H1 (cell line): Measurements from ENCODE around the gene TMEM139. TPM values are rescaled to one million over a fixed set of nuclear protein-coding genes. Genes with fewer than 3 reads are reported as not detected.

Experiments used
- CTCF ChIA-PET: fragments of 300-600 bp; sonication (Branson Sonifier 250); formaldehyde crosslinking; loops from one replicate; lab custom pipeline; 2021; ENCODE audit not compliant: partially characterized antibody; lab: Charles Lee
- POLR2A ChIA-PET: fragments of 300-600 bp; sonication (Branson Sonifier 250); formaldehyde crosslinking; loops from one replicate; lab custom pipeline; 2021; ENCODE audit warnings: inconsistent platforms; ENCODE audit not compliant: partially characterized antibody; lab: Charles Lee
- DNase-seq, 2 experiments: peaks; one replicate each; pipeline versions ENCODE4 v3.0.0 to v3.0.0-alpha.2; 2010 to 2022; ENCODE audit warnings: low spot score in 2 of 2, low read depth in 1 of 2, mixed read lengths in 1 of 2
- FAIRE-seq: peaks from 2 replicates; lab custom pipeline; 2011; peaks lifted over from hg19 to GRCh38; lab: Jason Lieb, UNC
- H2AFZ ChIP-seq: 2 replicates; pipeline ENCODE4 v1.8.1; 2012; ENCODE audit warnings: low read length, inconsistent platforms
- H2AK5ac ChIP-seq: 2 replicates; pipeline ENCODE4 v1.6.1; 2013; ENCODE audit warnings: low read depth, low read length
- H2BK120ac ChIP-seq: replicated peaks from 2 replicates; pipeline ENCODE3; 2013; ENCODE audit warnings: low read depth, low read length, inconsistent platforms
- H2BK12ac ChIP-seq: 2 replicates; pipeline ENCODE4 v1.6.1; 2013; ENCODE audit warnings: low read depth, low read length
- H2BK15ac ChIP-seq: 2 replicates; pipeline ENCODE4 v1.6.1; 2013; ENCODE audit warnings: low read length
- H2BK20ac ChIP-seq: 2 replicates; pipeline ENCODE4 v1.6.1; 2013; ENCODE audit warnings: low read length
- H2BK5ac ChIP-seq: 2 replicates; pipeline ENCODE4 v1.6.1; 2013; ENCODE audit warnings: low read depth, low read length
- H3K14ac ChIP-seq: 2 replicates; pipeline ENCODE4 v1.6.1; 2013; ENCODE audit warnings: inconsistent platforms; ENCODE audit not compliant: insufficient read length
- H3K18ac ChIP-seq: 2 replicates; pipeline ENCODE4 v1.6.1; 2013; ENCODE audit warnings: low read length; ENCODE audit errors: extremely low read depth
- H3K23ac ChIP-seq: 2 replicates; pipeline ENCODE4 v1.6.1; 2013; ENCODE audit warnings: inconsistent platforms; ENCODE audit not compliant: insufficient read length
- H3K23me2 ChIP-seq: 2 replicates; pipeline ENCODE4 v1.6.1; 2013; ENCODE audit warnings: low read depth, low read length
- H3K27ac ChIP-seq: 2 replicates; pipeline ENCODE4 v1.6.1; 2011; ENCODE audit warnings: low read depth, low read length, inconsistent platforms
- H3K27me3 ChIP-seq, 4 experiments: replicated peaks in 1 of 4; 1 replicate in 1 of 4; 2 replicates in 3 of 4; pipeline versions ENCODE4 v1.6.1 to v1.8.1; 2011 to 2013; ENCODE audit warnings: low read length in 3 of 4, mild to moderate bottlenecking in 3 of 4, inconsistent platforms in 2 of 4, mixed read lengths in 2 of 4, moderate library complexity in 1 of 4; ENCODE audit not compliant: control insufficient read depth in 3 of 4, insufficient read depth in 3 of 4; ENCODE audit errors: extremely low read depth in 1 of 4
- H3K36me3 ChIP-seq, 4 experiments: 2 replicates each; pipeline versions ENCODE4 v1.6.1 to v1.8.1; 2011 to 2013; ENCODE audit warnings: mild to moderate bottlenecking in 4 of 4, low read length in 3 of 4, moderate library complexity in 2 of 4, control low read depth in 1 of 4, inconsistent platforms in 1 of 4; ENCODE audit not compliant: insufficient read depth in 4 of 4, control insufficient read depth in 2 of 4
- H3K4ac ChIP-seq: replicated peaks from 2 replicates; pipeline ENCODE3; 2013; ENCODE audit warnings: low read length, low read depth, mixed read lengths, inconsistent platforms; ENCODE audit not compliant: insufficient read length
- H3K4me1 ChIP-seq, 4 experiments: replicated peaks in 1 of 4; 1 replicate in 1 of 4; 2 replicates in 3 of 4; pipeline versions ENCODE4 v1.6.1 to v1.8.1; 2011 to 2013; ENCODE audit warnings: low read length in 3 of 4, inconsistent platforms in 2 of 4, mixed read lengths in 1 of 4; ENCODE audit not compliant: insufficient read depth in 4 of 4, control insufficient read depth in 3 of 4
- H3K4me2 ChIP-seq, 2 experiments: 2 replicates each; pipeline versions ENCODE4 v1.6.1 to v1.8.1; 2011 to 2013; ENCODE audit warnings: low read depth in 2 of 2, low read length in 2 of 2, control low read depth in 1 of 2, inconsistent platforms in 1 of 2, mild to moderate bottlenecking in 1 of 2; ENCODE audit not compliant: insufficient read depth in 1 of 2
- H3K4me3 ChIP-seq, 4 experiments: fragments of 200-600, 300-600 bp in 1 of 4; sonication (generic), shearing (Covaris generic), sonication (Bioruptor Twin) in 1 of 4; 2 replicates each; pipeline versions ENCODE4 v1.5.1 to v1.8.1; 2011 to 2016; ENCODE audit warnings: low read length in 4 of 4, low read depth in 3 of 4, control low read depth in 2 of 4, inconsistent platforms in 2 of 4, mild to moderate bottlenecking in 2 of 4, mixed read lengths in 1 of 4, moderate library complexity in 1 of 4; ENCODE audit not compliant: insufficient read depth in 2 of 4; ENCODE audit errors: extremely low read depth in 1 of 4
- H3K56ac ChIP-seq: replicated peaks from 2 replicates; pipeline ENCODE3; 2013; ENCODE audit warnings: low read depth, mild to moderate bottlenecking, mixed read lengths, low read length, inconsistent platforms; ENCODE audit not compliant: insufficient read length
- H3K79me1 ChIP-seq: 2 replicates; pipeline ENCODE4 v1.6.1; 2013; ENCODE audit warnings: low read depth, low read length, control low read depth
- H3K79me2 ChIP-seq, 2 experiments: 2 replicates each; pipeline versions ENCODE4 v1.6.1 to v1.8.1; 2012 to 2013; ENCODE audit warnings: low read length in 2 of 2, mild to moderate bottlenecking in 2 of 2, inconsistent platforms in 1 of 2; ENCODE audit not compliant: insufficient read depth in 2 of 2, control insufficient read depth in 1 of 2
- H3K9ac ChIP-seq, 4 experiments: replicated peaks in 1 of 4; 1 replicate in 1 of 4; 2 replicates in 3 of 4; pipeline versions ENCODE4 v1.6.1 to v1.8.1; 2011 to 2013; ENCODE audit warnings: low read depth in 3 of 4, low read length in 3 of 4, control low read depth in 2 of 4, mild to moderate bottlenecking in 2 of 4, moderate library complexity in 2 of 4, inconsistent platforms in 1 of 4; ENCODE audit errors: extremely low read depth in 1 of 4
- H3K9me3 ChIP-seq, 2 experiments: 2 replicates each; pipeline versions ENCODE4 v1.6.1 to v1.8.1; 2012 to 2013; ENCODE audit warnings: mild to moderate bottlenecking in 2 of 2, moderate library complexity in 2 of 2, control low read depth in 1 of 2, inconsistent platforms in 1 of 2, low read depth in 1 of 2, low read length in 1 of 2, mixed read lengths in 1 of 2; ENCODE audit not compliant: insufficient read depth in 2 of 2
- H4K20me1 ChIP-seq, 2 experiments: replicated peaks in 1 of 2; 2 replicates each; pipeline versions ENCODE3 to v1.8.1; 2011 to 2013; ENCODE audit warnings: inconsistent platforms in 2 of 2, low read length in 2 of 2, mild to moderate bottlenecking in 1 of 2; ENCODE audit not compliant: insufficient read depth in 2 of 2, control insufficient read depth in 1 of 2
- H4K5ac ChIP-seq: 2 replicates; pipeline ENCODE4 v1.6.1; 2013; ENCODE audit warnings: low read length, low read depth, mixed read lengths, inconsistent platforms; ENCODE audit not compliant: insufficient read length
- H4K8ac ChIP-seq: 2 replicates; pipeline ENCODE4 v1.8.0; 2013; ENCODE audit warnings: mild to moderate bottlenecking, moderate library complexity, low read length, inconsistent platforms; ENCODE audit not compliant: insufficient read depth; ENCODE audit errors: extremely low read depth
- H4K91ac ChIP-seq: replicated peaks from 2 replicates; pipeline ENCODE3; 2013; ENCODE audit warnings: low read length, mixed read lengths, inconsistent platforms; ENCODE audit not compliant: insufficient read length
- CREB1 ChIP-seq: IDR thresholded peaks from 2 replicates; pipeline ENCODE4 v1.6.1; 2012; ENCODE audit warnings: inconsistent platforms
- POLR2AphosphoS5 ChIP-seq: IDR thresholded peaks from 2 replicates; pipeline ENCODE4 v1.6.1; 2011; ENCODE audit warnings: low read depth, low read length
- RBBP5 ChIP-seq: IDR thresholded peaks from 2 replicates; pipeline ENCODE4 v1.7.1; 2012; ENCODE audit warnings: low read depth, mild to moderate bottlenecking, inconsistent platforms, low read length, moderate library complexity, borderline replicate concordance
- TBP ChIP-seq: IDR thresholded peaks from 2 replicates; pipeline ENCODE4 v1.6.1; 2011; ENCODE audit warnings: low read depth, low read length, improper control_type of control experiment
- WGBS, 2 experiments: shearing (Covaris generic) in 1 of 2; methylation state at CpG; one replicate each; pipeline versions ENCODE4 v1.1.6 to v1.1.7; 2013 to 2015; ENCODE audit warnings: low lambda C conversion rate in 2 of 2, mixed read lengths in 2 of 2, inconsistent platforms in 1 of 2, low coverage in 1 of 2, missing lambda C conversion rate in 1 of 2; ENCODE audit not compliant: insufficient replicate concordance in 2 of 2, insufficient coverage in 1 of 2, insufficient read length in 1 of 2; ENCODE audit errors: extremely low coverage in 1 of 2, missing lambda C conversion rate in 1 of 2; 5-methylcytosine and 5-hydroxymethylcytosine counted together
- polyA plus RNA-seq, 7 experiments: library from polyadenylated mRNA; depleted of rRNA in 3 of 7; stranded (reverse) in 5 of 7; unstranded in 2 of 7; fragments of >200 nt in 5 of 7; fragments of 200-250 nt in 2 of 7; gene quantifications; 1 replicate in 5 of 7; 2 replicates in 1 of 7; 4 replicates in 1 of 7; pipeline versions ENCODE4 v1.2.1 to v1.2.3, GENCODE V29; 2011 to 2013; ENCODE audit warnings: missing spikeins in 2 of 7, mixed read lengths in 2 of 7
- total RNA-seq: library from RNA; stranded (reverse); fragmentation: NEBNext Ultra II Directional; extraction: Animal tissue kit (Norgen Biotek cat#: 25700); gene quantifications from 2 replicates; pipeline ENCODE4 v1.2.1, GENCODE V29; 2021

Gene TMEM139
- total and polyA plus RNA-seq, 2 of the 8 experiments (the other 6 are each of a cell fraction or from before 2014, with no cell fraction given): 3.2 to 6.7 TPM

DNA sequence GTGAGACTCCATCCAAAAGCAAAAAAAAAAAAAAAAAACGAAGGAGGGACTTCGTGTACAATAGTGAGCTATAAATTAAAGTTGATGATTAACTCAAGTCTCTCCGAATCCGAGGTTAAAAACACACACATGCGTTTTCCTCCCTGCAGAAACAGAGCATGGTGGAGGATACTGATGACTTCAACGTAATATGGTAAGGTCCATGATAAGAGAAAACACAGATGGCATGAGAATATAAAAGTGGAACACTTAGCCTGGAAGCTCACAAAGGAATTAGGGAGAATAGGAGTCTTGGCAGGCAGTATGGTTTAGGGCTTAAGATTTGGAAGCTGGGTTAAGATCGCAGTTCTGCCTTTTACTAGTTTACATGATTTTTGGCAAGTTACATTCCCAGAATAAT is 41.6 kb upstream of the TMEM139 start:
- no peak overlapping the region for H2BK20ac ChIP-seq
- no peak overlapping the region for H3K56ac ChIP-seq
- WGBS, 2 experiments: 84% methylated on average over 7 of the region's 7 CpGs; no CpG with 5 or more reads in 1 of the 2 experiments
- no peak overlapping the region for H3K9ac ChIP-seq
- ChIA-PET CTCF (interaction anchor here (0.5 to 6.5 kb wide), 8 partner anchors 12 to 424 kb away, joined by 3 to 91 read pairs (median 4); no protein-coding TSS in a partner anchor), POLR2A (interaction anchor here (1.0 kb wide), 1 partner anchor 66 kb away, joined by 3 read pairs; no protein-coding TSS in a partner anchor)
- H3K27me3 ChIP-seq: no peaks in the 10 kb centered on the region; a peak in 2 of 7 replicates
- H2BK15ac ChIP-seq: no peak overlapping the region
- no peaks in the 10 kb centered on the region for H3K4me1 ChIP-seq
- no peak overlapping the region for H3K4ac ChIP-seq
- H3K23me2 ChIP-seq: no peaks in the 10 kb centered on the region
- DNase-seq: no peak
- no peak overlapping the region for H4K8ac ChIP-seq
- H3K23ac ChIP-seq: no peak overlapping the region
- H2BK120ac ChIP-seq: no peak overlapping the region
- H4K5ac ChIP-seq: no peak overlapping the region
- no peak overlapping the region for H3K4me3 ChIP-seq
- TF ChIP-seq POLR2AphosphoS5 (no peak), RBBP5 (no peak), CREB1 (no peak), TBP (no peak)
- no peaks in the 10 kb centered on the region for H3K79me1 ChIP-seq
- no peak overlapping the region for H2AFZ ChIP-seq
- H2BK12ac ChIP-seq: no peak overlapping the region
- no peaks in the 10 kb centered on the region for H3K79me2 ChIP-seq
- no peak for FAIRE-seq
- no peak overlapping the region for H2AK5ac ChIP-seq
- H2BK5ac ChIP-seq: no peak overlapping the region
- H3K27ac ChIP-seq: no peak overlapping the region
- H3K14ac ChIP-seq: no peak overlapping the region
- no peak overlapping the region for H3K18ac ChIP-seq
- H3K9me3 ChIP-seq: no peaks in the 10 kb centered on the region
- H4K20me1 ChIP-seq: no peaks in the 10 kb centered on the region
- H3K36me3 ChIP-seq: no peaks in the 10 kb centered on the region
- H3K4me2 ChIP-seq: no peak overlapping the region
- no peak overlapping the region for H4K91ac ChIP-seq
